HFF-Myc (cell line): ENCODE measurements around the gene IQSEC1.

Experiments
- DNase-seq: peaks from one replicate; pipeline ENCODE4 v3.0.0-alpha.2; 2011; ENCODE audit warnings: low read depth; ENCODE audit errors: extremely low read depth
- H3K4me3 ChIP-seq: replicated peaks from 2 replicates; pipeline ENCODE4 v1.5.1; 2011; ENCODE audit warnings: low read depth, mild to moderate bottlenecking, control low read depth, low read length
- TF ChIP-seq, protein P1 (sequence below): IDR thresholded peaks from 2 replicates; pipeline ENCODE4 v1.5.1; 2012; ENCODE audit warnings: mild to moderate bottlenecking, low read depth, low read length, control low read depth; ENCODE audit errors: missing control alignments

Gene IQSEC1

DNA sequence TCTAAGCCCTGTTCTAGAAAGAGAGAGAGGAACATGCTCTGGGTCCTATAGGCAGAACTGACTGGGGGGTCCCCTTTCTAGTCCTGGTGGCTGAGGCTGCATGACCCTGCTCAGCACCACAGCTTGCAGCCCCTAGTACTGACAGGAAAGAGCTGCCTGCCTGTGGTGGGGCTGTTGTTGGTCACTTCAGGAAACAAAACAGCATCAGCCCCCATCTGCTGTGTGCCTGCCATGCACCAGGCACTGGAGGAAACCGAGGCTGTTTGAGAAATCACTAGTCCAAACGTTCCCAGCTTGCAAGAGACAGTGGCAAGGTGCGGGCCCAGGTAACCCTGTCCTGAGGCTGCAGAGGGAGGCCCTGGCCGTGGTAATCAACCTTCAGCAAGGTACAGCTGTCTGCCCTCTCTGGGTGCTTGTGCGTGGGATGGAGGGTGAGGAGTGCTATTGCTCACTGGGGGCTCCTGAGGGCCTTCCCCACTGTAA is 90.6 kb downstream of the IQSEC1 start:
- DNase-seq, result no peak
- no peak overlapping the region for H3K4me3 ChIP-seq
- TF ChIP-seq, protein P1, sequence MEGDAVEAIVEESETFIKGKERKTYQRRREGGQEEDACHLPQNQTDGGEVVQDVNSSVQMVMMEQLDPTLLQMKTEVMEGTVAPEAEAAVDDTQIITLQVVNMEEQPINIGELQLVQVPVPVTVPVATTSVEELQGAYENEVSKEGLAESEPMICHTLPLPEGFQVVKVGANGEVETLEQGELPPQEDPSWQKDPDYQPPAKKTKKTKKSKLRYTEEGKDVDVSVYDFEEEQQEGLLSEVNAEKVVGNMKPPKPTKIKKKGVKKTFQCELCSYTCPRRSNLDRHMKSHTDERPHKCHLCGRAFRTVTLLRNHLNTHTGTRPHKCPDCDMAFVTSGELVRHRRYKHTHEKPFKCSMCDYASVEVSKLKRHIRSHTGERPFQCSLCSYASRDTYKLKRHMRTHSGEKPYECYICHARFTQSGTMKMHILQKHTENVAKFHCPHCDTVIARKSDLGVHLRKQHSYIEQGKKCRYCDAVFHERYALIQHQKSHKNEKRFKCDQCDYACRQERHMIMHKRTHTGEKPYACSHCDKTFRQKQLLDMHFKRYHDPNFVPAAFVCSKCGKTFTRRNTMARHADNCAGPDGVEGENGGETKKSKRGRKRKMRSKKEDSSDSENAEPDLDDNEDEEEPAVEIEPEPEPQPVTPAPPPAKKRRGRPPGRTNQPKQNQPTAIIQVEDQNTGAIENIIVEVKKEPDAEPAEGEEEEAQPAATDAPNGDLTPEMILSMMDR, result no peak

DNA sequence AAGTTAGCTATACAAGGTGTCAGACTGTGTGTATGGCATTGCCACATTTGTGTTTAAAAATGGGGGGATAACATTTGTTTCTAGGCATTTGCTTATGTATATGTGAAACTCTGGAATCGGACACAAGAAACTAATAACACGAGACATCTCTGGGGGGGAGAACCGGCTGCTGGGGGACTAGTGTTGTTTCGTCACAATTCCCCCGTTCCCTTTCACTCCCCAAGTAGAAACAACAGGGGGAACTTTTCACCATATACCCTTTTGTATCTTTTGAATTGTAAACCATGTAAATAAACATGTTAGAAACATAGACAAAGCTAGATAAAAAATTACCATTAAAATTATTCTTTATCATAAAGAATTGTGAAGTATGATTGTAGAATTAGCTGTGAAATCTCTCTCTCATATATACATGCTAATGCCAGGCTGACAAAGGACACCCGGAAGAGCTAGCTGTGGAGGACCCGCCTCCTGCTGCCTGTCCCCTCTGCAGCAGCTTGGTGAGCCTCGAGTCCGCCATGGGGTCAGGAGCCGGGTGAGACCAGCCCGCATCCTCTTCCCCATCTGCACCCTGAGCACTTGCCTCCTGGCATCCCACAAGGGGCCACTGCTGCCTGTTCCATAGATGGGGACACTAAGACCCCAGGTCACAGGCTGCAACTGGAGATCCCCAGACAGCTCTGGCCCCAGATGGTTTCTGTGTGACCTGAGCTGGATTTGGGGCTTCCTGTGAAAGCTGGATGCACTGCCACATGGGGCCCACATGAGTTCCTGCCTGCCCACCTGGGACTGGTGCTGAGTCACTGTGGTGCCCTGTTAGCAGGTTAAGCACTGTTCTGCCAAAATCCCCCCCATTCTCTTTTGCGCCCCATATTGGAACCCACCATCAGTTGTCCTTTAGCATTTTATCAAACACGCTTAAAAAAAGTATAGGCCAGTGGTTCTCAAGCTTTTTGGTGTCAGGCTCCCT is 91.6 kb downstream of the IQSEC1 start:
- no peak for DNase-seq
- TF ChIP-seq, protein P1, result no peak
- H3K4me3 ChIP-seq, result no peak overlapping the region

DNA sequence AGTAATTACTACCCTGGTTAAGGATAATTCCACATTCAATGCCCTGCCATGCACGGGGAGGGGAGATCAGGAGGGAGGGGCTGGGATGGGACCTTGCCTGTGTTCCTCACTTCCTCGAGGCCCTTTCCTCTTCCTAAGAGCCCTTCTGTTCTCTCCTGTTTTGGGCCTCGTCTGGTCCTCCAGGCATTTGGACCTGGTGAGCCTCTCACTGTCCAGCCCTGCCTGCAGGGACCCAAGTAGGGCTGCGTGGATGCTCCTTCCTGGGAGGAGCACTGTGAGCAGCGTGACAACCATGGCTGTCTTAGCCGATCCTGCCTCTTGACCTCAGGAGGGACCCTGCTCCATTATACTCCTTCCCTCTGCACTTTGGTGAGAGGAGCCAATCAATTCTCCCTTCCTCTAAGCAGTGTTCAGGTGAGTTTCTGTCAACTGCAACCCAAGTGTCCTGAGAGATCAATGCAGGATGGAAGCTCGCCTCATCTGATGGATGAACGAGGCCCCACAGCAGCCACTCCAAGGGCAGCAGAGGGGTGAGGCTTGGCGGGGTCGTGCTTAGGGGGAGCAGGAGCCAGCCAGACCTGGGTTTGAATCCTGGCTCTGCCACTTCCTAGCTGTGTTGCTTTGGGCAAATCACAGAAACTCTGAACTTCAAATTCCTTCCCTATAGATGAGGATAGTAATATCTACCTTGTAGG is 92.5 kb downstream of the IQSEC1 start:
- TF ChIP-seq, protein P1, result no peak
- no peak for DNase-seq
- H3K4me3 ChIP-seq, result no peak overlapping the region

DNA sequence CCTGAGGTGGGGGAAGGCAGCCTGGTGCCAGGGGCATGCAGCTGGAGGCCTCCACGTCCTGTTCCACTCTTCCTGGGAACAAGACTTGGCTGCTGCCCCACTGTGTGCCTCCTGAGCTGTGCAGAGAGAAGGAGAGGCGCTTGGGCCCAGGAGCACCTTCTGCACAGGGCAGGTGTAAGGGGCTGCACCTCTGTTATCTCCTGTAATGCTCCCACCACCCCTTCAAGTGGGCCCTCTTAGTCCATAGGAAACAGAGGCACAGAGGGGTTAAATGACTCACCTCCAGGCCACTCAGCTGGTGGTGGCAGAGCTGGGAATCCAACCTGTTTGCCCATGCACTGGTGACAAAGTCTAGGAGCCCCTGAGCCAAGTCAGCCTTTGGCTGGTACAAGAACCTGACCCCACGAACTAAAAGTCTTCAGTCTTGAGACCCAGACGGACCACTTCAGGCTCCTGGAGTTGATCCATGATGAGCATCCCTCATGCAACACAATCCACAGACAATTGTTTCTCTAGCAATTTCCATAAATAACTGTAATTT is 93.2 kb downstream of the IQSEC1 start:
- TF ChIP-seq, protein P1, result no peak
- DNase-seq, result no peak
- no peak overlapping the region for H3K4me3 ChIP-seq

DNA sequence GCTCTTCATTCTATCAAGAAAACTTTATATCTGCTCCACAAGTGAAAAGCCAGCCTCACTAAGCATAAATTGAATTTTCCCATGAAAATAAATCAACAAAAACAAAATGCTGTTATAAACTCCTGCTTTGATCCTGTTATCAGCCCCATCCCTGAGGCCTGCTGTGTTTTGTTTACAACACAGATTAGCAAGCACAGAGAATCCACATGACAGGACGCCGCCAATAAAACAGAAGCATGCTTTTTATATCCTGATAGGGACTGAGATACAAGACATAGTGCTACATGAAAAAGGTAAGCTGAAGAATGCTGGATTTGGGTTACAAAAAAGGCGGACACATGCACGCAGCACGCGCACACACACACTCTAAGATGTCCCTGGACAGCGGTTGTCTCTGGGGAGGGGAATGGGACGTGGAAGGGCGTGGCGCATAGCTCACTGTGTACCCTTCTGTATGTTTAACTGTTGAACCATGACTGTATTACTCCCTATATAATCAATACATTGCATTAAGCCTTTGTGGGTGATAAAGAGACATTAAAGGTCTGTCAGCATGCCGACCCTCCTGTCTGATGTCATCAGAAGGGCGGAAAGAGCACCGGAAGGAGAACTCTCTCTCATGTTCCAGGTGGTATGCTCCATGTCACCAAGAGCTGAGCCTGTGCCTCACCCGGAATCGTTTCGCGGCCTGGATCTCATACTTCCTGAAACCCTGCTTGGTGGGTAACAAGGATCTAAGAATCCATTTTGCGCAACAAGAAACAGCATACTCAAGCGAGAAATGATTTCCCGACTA is 93.9 kb downstream of the IQSEC1 start:
- TF ChIP-seq, protein P1, result no peak
- H3K4me3 ChIP-seq, result no peak overlapping the region
- no peak for DNase-seq

DNA sequence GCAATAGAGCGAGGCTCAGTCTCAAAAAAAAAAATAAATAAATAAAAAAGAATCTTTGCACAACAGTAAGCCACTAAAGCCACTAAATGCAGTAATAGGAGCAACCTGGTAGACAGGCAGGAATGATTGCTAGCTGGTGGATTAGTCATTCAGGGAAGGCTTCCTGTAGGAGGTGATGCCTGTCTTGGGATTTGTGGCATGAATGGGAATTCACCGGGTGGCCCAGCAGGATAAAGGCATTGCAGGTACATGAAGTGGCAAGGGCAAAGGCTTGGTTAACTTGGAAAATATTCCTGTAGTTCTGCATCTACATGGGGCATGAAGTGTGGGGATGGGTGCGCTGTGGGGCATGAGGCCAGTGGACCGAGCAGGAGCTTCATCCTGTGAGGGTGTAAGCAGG is 94.5 kb downstream of the IQSEC1 start:
- H3K4me3 ChIP-seq, result no peak overlapping the region
- no peak for DNase-seq
- TF ChIP-seq, protein P1, result no peak
